Stimulated activated CD4-positive, alpha-beta T cell treated with anti-CD3 and anti-CD28 coated beads, TNF-alpha, amount 100 ng/mL, for 24 hours (primary cell): Measurements from ENCODE around the gene MPPED1.

Source experiments
- DNase-seq, 3 experiments: peaks; one replicate each; pipeline ENCODE4 v3.0.0-alpha.2; 2020; ENCODE audit warnings: low read depth in 3 of 3

Gene MPPED1

DNA sequence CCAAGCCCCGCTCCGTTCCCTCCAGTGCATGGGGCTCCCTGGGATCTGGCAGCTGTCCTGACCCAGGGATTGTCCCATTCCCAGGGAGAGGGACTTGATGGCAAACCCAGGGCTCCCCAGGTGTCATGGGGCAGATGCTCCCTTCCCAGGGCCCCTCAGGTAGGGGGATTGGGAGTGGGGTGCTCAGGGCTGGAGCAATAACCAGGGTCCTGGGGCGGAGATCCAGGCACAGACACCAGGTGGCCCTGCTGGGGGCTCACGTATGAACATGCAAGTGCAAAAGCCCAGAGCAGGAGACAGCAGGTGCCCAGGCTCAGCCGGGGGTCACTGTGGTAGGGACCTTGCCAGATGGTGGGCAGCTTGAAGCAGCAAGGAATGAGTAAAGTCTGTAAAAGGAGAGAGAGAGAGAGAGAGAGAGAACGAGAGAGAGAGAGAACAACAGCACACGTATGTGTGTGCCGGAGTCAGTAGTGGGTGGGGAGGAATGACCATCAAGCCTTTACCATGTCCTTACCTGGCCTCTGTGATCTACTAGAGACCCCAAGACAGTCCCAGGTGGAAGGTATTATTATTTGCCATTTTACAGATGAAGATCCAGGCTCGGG lies 19.3 kb upstream of the MPPED1 start:
- no peak for DNase-seq

DNA sequence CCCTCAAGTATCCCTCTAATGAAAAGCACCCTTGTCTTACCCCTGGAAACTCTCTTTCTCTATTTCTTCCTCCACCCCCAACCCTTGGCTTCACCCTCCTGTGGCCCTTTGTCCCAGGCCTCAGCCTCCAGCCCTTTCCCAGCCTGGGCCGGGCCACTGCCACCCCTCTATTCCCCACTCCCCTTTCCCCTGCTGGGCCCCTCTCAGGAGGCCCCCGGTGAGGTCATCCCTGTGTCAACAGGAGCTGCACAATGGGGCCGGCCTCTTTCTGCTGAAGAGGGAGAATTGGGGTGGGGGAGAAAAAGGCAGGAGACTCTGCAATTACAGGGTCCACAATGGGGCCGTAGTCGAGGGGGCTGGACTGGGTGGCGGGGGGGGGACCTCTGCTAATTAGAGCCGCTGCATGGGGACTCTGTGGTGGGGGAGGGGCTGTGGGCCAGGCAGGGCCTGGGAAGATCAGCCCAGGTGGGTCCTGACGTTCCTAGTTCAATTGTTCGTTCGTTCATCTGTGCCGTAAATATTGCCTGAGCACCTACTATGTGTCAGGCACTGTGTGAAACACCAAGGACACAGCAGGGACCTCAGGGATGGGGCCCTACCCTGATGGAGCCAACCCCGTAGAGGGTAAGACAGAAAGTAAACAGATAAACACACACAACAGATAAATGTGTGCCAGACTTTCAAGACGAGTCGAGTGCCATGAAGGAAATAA lies 18.5 kb upstream of the MPPED1 start:
- DNase-seq, result no peak

DNA sequence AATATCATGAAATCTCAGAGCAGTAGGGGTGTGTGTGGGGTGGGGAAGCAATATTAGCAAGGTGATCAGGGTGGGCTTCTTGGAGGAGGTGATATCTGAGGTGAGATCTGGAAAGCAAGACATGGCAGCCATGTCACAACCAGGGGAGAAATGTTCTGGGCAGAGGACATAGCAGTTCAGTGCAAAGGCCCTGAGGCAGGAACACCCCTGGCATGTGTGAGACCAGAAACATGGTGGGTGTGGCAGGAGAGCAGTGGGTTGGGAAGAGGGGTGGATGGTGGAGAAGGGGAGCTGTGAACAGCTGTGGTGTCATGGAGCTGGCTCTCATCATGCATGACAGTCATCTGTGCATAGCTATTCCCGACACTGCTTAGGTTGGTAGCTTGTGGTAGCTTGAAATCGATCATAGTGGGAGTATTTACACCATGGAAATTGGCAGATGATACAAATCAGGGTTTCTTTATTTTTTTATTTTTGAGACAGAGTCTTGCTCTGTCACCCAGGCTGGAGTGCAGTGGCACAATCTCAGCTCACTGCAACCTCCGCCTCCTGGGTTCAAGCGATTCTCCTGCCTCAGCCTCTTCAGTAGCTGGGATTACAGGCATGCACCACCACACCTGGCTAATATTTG lies 17.9 kb upstream of the MPPED1 start:
- no peak for DNase-seq

- no peak for DNase-seq
Observed at GRCh38 chr22:43395086-43395695, 16.6 kb upstream of the MPPED1 start.

GRCh38 chr22:43396321-43396933 lies 15.4 kb upstream of the MPPED1 start:
- no peak for DNase-seq

- no peak for DNase-seq
Observed at GRCh38 chr22:43396934-43397457, 14.8 kb upstream of the MPPED1 start.

GRCh38 chr22:43397766-43398165 lies 14.0 kb upstream of the MPPED1 start:
- no peak for DNase-seq

GRCh38 chr22:43398246-43398645 lies 13.6 kb upstream of the MPPED1 start:
- DNase-seq, result no peak

DNA sequence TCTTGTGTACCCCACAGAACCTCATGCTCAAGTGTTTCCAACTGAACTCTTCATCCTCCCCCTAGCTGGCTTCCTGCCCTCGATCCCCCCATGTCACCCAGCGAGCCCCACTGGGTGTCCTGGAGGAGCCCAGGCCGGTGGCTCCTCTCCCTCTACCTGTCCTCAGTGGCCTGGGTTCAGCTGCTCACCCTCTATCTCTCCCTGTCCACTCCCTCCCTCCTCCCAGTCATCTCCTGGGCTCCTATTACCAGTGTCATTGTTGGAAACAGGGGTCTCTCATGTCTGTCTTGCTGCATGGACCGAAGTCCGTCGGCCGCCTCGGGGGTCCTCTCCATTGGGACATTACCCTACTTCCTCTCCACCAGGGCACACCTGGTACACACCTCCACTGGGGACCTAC lies 12.9 kb upstream of the MPPED1 start:
- no peak for DNase-seq

DNA sequence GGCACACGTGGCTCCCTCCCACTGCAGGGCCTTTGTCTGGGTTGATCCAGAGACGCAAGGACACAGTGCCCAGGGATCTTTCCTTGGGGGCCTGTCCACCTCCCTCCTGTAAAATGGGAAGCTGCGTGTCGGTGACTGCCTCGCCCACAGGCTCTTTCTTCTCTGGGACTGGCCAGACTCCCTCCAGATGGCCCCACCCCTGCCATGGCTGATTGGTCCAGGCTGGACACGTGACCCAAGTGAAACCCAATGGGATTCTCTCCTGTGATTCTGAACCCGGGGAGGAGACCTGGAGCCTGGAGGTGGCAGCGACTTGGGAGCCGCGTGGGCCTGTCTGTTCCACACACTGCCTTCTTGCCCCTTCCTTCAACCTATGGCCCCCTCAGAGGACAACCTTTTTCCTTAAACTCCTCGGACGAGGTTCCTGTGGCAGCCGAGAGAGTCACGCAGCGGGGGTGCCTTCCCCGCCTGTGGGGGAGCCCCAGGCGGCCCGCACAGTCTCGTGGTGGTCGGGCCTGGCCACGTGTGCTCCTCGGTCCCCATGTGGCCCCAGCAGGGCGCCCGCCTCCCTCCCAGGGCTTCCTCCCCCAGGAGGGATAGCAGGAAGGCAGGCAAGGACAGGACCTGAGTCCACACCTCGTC lies 12.4 kb upstream of the MPPED1 start:
- no peak for DNase-seq

- DNase-seq, result no peak
Observed at GRCh38 chr22:43399980-43400358, 11.8 kb upstream of the MPPED1 start.

GRCh38 chr22:43400449-43400848 lies 11.4 kb upstream of the MPPED1 start:
- DNase-seq, result no peak

- no peak for DNase-seq
Observed at GRCh38 chr22:43401233-43401632, 10.6 kb upstream of the MPPED1 start.

DNA sequence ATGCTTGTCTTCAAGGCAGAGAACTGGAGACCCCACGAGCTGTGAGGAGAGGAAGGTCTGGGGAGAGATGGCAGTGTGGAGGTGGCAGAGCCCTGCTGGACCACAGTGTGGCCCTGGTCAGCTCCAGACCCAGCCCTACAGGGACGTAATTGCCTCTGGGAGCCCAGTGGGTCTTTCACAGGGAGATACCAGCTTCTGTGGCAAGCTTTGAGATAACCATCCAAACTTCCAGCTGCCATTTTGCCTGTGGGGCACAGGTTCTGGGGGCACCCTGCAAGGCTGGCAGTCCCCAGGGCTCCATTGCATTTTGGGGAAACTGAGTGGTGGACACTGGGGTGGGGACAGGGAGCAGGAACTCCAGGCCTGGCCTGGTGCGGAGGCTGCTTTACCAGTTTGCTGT lies 10.2 kb upstream of the MPPED1 start:
- no peak for DNase-seq

- no peak for DNase-seq
Observed at GRCh38 chr22:43402128-43402527, 9.7 kb upstream of the MPPED1 start.

- DNase-seq, result no peak
Observed at GRCh38 chr22:43404673-43405385, 7.0 kb upstream of the MPPED1 start.

DNA sequence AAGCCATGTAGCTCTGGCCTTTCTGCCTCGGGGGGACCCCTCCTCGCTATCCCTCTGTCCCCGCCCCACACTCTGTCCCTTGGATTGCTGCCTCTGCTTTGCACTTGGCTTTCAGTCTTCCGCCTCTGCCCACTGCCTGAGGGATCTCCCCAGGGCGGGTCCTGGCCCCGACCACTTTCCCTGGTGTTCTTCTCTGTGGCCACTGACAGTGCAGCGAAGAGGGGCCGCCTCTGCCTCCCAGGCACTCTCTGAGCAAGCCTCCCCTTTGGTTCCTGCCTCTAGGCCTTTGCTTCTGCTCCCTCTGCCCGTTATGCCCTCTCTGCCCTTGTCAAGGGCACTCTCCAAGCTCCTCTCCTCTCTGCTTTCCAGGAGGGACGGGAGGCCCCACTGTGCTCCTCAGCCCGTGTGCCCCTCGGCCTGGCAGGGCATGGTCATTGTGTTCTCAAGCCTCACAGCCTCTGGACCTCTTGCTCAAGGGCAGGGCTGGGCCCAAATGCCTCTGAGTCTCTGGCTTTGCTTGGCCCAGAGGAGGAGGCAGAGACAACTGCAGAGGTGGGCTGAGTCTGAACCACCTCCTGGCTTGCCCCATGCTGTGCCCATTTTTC lies 5.5 kb upstream of the MPPED1 start:
- no peak for DNase-seq

- no peak for DNase-seq
Observed at GRCh38 chr22:43407591-43407990, 4.2 kb upstream of the MPPED1 start.

DNA sequence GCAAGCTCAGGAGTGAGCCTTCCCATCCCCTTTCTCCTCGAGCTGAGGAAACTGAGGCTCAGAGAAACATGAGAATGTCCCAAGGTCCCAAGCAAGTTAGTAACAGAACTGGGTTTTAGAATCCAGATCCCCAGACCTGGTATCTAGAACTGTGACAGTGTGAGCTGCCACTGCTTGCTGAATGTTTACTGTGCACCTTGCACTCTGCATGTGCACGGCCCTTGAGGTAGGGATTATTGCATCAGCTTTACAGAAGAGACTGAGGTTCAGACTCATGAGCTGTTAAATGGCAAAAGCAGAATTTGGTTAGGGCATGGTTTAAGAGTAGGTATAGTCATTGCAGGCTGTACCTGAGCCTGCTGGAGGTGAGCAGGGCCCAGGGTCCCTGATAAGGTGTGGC lies 3.8 kb upstream of the MPPED1 start:
- DNase-seq, result no peak

- no peak for DNase-seq
Observed at GRCh38 chr22:43409046-43409445, 2.8 kb upstream of the MPPED1 start.

GRCh38 chr22:43409800-43410199 lies 2.0 kb upstream of the MPPED1 start:
- no peak for DNase-seq
